Limb (tissue), 2 donors: ENCODE measurements around the gene HIP1R.
"Not testable (repeated sequence)": the region's sequence is repeated elsewhere in the genome, so short reads cannot be mapped to it uniquely, and the experiment has no call there.

ENCODE experiments used
- DNase-seq, 2 donors: peaks; one replicate each; pipeline ENCODE4 v3.0.0-alpha.2; 2016; ENCODE audit errors: extremely low spot score in 2 of 2

Gene HIP1R

GRCh38 chr12:122874081-122874480 lies 38.8 kb downstream of the HIP1R start:
- DNase-seq, result no peak

GRCh38 chr12:122875590-122876220 lies 40.4 kb downstream of the HIP1R start:
- no peak for DNase-seq

GRCh38 chr12:122876281-122876680 lies 41.0 kb downstream of the HIP1R start:
- not testable (repeated sequence) for DNase-seq

- DNase-seq, result no peak
These were observed 41.5 kb downstream of the HIP1R start for GRCh38 chr12:122876731-122877130.

- no peak for DNase-seq
These were observed 43.7 kb downstream of the HIP1R start for GRCh38 chr12:122878780-122879612.

- no peak for DNase-seq
These were observed 45.0 kb downstream of the HIP1R start for GRCh38 chr12:122880155-122880667.

GRCh38 chr12:122880668-122881067 lies 45.4 kb downstream of the HIP1R start:
- no peak for DNase-seq

- no peak for DNase-seq
These were observed 47.8 kb downstream of the HIP1R start for GRCh38 chr12:122882908-122883558.

- DNase-seq, result no peak
These were observed 49.0 kb downstream of the HIP1R start for GRCh38 chr12:122884091-122884826.

- DNase-seq, result no peak
These were observed 49.6 kb downstream of the HIP1R start for GRCh38 chr12:122884860-122885259.

- no peak for DNase-seq
These were observed 50.9 kb downstream of the HIP1R start for GRCh38 chr12:122886161-122886560.

GRCh38 chr12:122886851-122887818 lies 51.9 kb downstream of the HIP1R start:
- DNase-seq, result no peak

GRCh38 chr12:122887819-122888212 lies 52.6 kb downstream of the HIP1R start:
- DNase-seq, result no peak

GRCh38 chr12:122888232-122888752 lies 53.0 kb downstream of the HIP1R start:
- no peak for DNase-seq

GRCh38 chr12:122889761-122890520 lies 54.7 kb downstream of the HIP1R start:
- no peak for DNase-seq

GRCh38 chr12:122891661-122892525 lies 56.6 kb downstream of the HIP1R start:
- no peak for DNase-seq

- DNase-seq, result not testable (repeated sequence)
These were observed 57.5 kb downstream of the HIP1R start for GRCh38 chr12:122892724-122893123.
